WTC11 (cell line): ENCODE results near the gene KAZN.

ENCODE experiments used
- CBFB ChIP-seq: sonication (generic); formaldehyde crosslinking; IDR thresholded peaks from 2 replicates; pipeline ENCODE4 v1.8.1; 2022; ENCODE audit warnings: mild to moderate bottlenecking, low read depth, missing genetic modification reagents
- CTCF ChIP-seq: fragments of 200-600 bp; IDR thresholded peaks from 2 replicates; pipeline ENCODE4 v1.8.0; 2022; ENCODE audit warnings: antibody characterized with exemption
- E2F1 ChIP-seq: sonication (generic); formaldehyde crosslinking; IDR thresholded peaks from 2 replicates; pipeline ENCODE4 v1.8.0; 2022; ENCODE audit warnings: mild to moderate bottlenecking, missing genetic modification reagents
- ESRRA ChIP-seq: sonication (generic); formaldehyde crosslinking; IDR thresholded peaks from 2 replicates; pipeline ENCODE4 v1.8.1; 2022; ENCODE audit warnings: mild to moderate bottlenecking, missing genetic modification reagents, borderline replicate concordance
- JUN ChIP-seq: sonication (generic); formaldehyde crosslinking; IDR thresholded peaks from 2 replicates; pipeline ENCODE4 v1.8.0; 2023; ENCODE audit warnings: mild to moderate bottlenecking, missing genetic modification reagents
- NR1H2 ChIP-seq: sonication (generic); formaldehyde crosslinking; IDR thresholded peaks from 2 replicates; pipeline ENCODE4 v1.9.0; 2021; ENCODE audit warnings: mild to moderate bottlenecking, moderate library complexity, missing genetic modification reagents
- NR3C1 ChIP-seq: sonication (generic); formaldehyde crosslinking; conservative IDR thresholded peaks from 2 replicates; pipeline ENCODE4 v1.8.1; 2023; ENCODE audit warnings: low read depth, mild to moderate bottlenecking, missing genetic modification reagents
- RORB ChIP-seq: fragments of 250-450 bp; sonication (Bioruptor Pico); IDR thresholded peaks from 2 replicates; pipeline ENCODE4 v1.9.0; 2021; ENCODE audit warnings: mild to moderate bottlenecking
- SP1 ChIP-seq: sonication (generic); formaldehyde crosslinking; conservative IDR thresholded peaks from 2 replicates; pipeline ENCODE4 v1.8.1; 2022; ENCODE audit warnings: missing genetic modification reagents
- STAT6 ChIP-seq: sonication (generic); formaldehyde crosslinking; conservative IDR thresholded peaks from 2 replicates; pipeline ENCODE4 v1.8.1; 2023; ENCODE audit warnings: mild to moderate bottlenecking, low read depth, missing genetic modification reagents, moderate library complexity
- ZBTB21 ChIP-seq: sonication (generic); formaldehyde crosslinking; IDR thresholded peaks from 2 replicates; pipeline ENCODE4 v1.8.1; 2023; ENCODE audit warnings: mild to moderate bottlenecking, missing genetic modification reagents, borderline replicate concordance
- ZNF121 ChIP-seq: sonication (generic); formaldehyde crosslinking; IDR thresholded peaks from 2 replicates; pipeline ENCODE4 v1.8.0; 2023; ENCODE audit warnings: missing genetic modification reagents

- no peak for TF ChIP-seq ZNF121 (CRISPR knock-in tag)
- no peak for TF ChIP-seq NR1H2 (CRISPR knock-in tag)
- TF ChIP-seq CTCF, result no peak
- no peak for TF ChIP-seq CBFB (CRISPR knock-in tag)
- no peak for TF ChIP-seq ZBTB21
- no peak for TF ChIP-seq ESRRA
- TF ChIP-seq RORB (CRISPR knock-in tag), result no peak
- no peak for TF ChIP-seq STAT6 (CRISPR knock-in tag)
- TF ChIP-seq E2F1 (CRISPR knock-in tag), result no peak
- TF ChIP-seq NR3C1 (CRISPR knock-in tag), result no peak
- no peak for TF ChIP-seq JUN
- TF ChIP-seq SP1, result no peak
Measured at GRCh38 chr1:14737561-14738094, 139.1 kb downstream of the KAZN start.
